SU-DHL-6 (cell line): ENCODE measurements around the gene TP53BP1.
"Not testable (repeated sequence)": the region's sequence is repeated elsewhere in the genome, so short reads cannot be mapped to it uniquely, and the experiment has no call there.

Source experiments
- H2AFZ ChIP-seq: fragments of 200-600 bp; sonication (generic); 2 replicates; pipeline ENCODE4 v1.6.1; 2014; ENCODE audit warnings: low read depth, mild to moderate bottlenecking, moderate library complexity, mixed read lengths, antibody characterized with exemption, low read length; ENCODE audit not compliant: severe bottlenecking
- H3F3A ChIP-seq: fragments of 200-600 bp; shearing (Covaris generic); 2 replicates; pipeline ENCODE4 v1.6.0; 2016; ENCODE audit warnings: antibody characterized with exemption, mild to moderate bottlenecking; ENCODE audit not compliant: insufficient read depth
- H3K27ac ChIP-seq: fragments of 200-600 bp; sonication (generic); 2 replicates; pipeline ENCODE4 v1.5.1; 2016; ENCODE audit warnings: low read depth, mild to moderate bottlenecking, low read length, moderate library complexity, mixed read lengths
- H3K27me3 ChIP-seq: fragments of 200-600 bp; sonication (generic), shearing (Covaris generic); 2 replicates; pipeline ENCODE4 v1.6.0; 2014; ENCODE audit warnings: mild to moderate bottlenecking, low read length
- H3K36me3 ChIP-seq: fragments of 200-600 bp; sonication (generic); 2 replicates; pipeline ENCODE4 v1.6.1; 2014; ENCODE audit warnings: mild to moderate bottlenecking, low read length, mixed read lengths
- H3K4me2 ChIP-seq: fragments of 300-600, 200-600 bp; shearing (Covaris generic), sonication (generic); 2 replicates; pipeline ENCODE4 v1.6.0; 2014; ENCODE audit warnings: low read length, low read depth, mild to moderate bottlenecking; ENCODE audit not compliant: poor library complexity, severe bottlenecking
- H3K4me3 ChIP-seq: fragments of 200-600 bp; sonication (generic); 2 replicates; pipeline ENCODE4 v1.5.1; 2014; ENCODE audit warnings: antibody characterized with exemption, low read length, mild to moderate bottlenecking, mixed read lengths; ENCODE audit not compliant: insufficient read depth, poor library complexity, severe bottlenecking
- H3K79me2 ChIP-seq: fragments of 200-600 bp; sonication (generic); 2 replicates; pipeline ENCODE4 v1.6.1; 2014; ENCODE audit warnings: mild to moderate bottlenecking, low read length, moderate library complexity; ENCODE audit not compliant: insufficient read depth
- H3K9ac ChIP-seq: fragments of 200-600 bp; sonication (generic); 2 replicates; pipeline ENCODE4 v1.7.0; 2014; ENCODE audit warnings: mild to moderate bottlenecking, low read length
- H3K9me2 ChIP-seq: fragments of 200-600 bp; sonication (generic); replicated peaks from 2 replicates; pipeline ENCODE4 v1.6.1; 2014; ENCODE audit warnings: low read length; ENCODE audit not compliant: insufficient read depth
- H3K9me3 ChIP-seq: fragments of 200-600 bp; sonication (generic); 2 replicates; pipeline ENCODE4 v1.6.1; 2014; ENCODE audit warnings: low read length, mixed read lengths; ENCODE audit not compliant: insufficient read depth
- H4K20me1 ChIP-seq: fragments of 200-600 bp; sonication (generic); 2 replicates; pipeline ENCODE4 v1.6.1; 2014; ENCODE audit warnings: low read depth, mild to moderate bottlenecking, antibody characterized with exemption, low read length, moderate library complexity, mixed read lengths
- EZH2phosphoT487 ChIP-seq: fragments of 200-600 bp; sonication (generic), shearing (Covaris generic); conservative IDR thresholded peaks from 2 replicates; pipeline ENCODE4 v1.6.1; 2018; ENCODE audit warnings: mild to moderate bottlenecking, antibody characterized with exemption, low read length, moderate library complexity, mixed read lengths
- TF ChIP-seq, protein P1 (sequence below): fragments of 200-600 bp; sonication (generic); IDR thresholded peaks from one replicate; pipeline ENCODE4 v1.5.1; 2017; ENCODE audit warnings: antibody characterized with exemption, mild to moderate bottlenecking, low read length, moderate library complexity; ENCODE audit not compliant: insufficient read depth, poor library complexity, severe bottlenecking

Gene TP53BP1

DNA sequence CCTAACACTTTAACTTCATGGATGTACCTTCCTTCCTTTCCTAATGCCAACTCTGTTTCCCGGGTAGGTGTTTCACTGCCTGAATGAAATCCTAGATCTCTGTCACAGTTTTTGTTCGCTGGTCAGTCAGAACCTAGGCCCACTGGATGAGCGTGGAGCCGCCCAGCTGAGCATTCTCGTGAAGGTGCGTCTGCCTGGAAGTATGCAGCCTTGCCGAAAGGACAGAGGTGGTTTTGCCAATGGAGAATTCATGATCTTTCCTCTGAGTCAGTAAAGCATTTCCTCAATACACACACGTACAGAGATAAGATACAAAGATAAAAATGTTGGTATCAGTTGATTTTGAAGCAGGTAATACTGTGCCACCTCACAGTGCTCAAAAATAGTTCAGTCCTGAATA lies 89.3 kb downstream of the TP53BP1 start:
- no peak overlapping the region for H3K9ac ChIP-seq
- no peaks in the 10 kb centered on the region for H3K79me2 ChIP-seq
- H3K9me2 ChIP-seq = no peaks in the 10 kb centered on the region
- no peaks in the 10 kb centered on the region for H3K27me3 ChIP-seq
- no peak overlapping the region for H3K4me2 ChIP-seq
- TF ChIP-seq, protein P1, sequence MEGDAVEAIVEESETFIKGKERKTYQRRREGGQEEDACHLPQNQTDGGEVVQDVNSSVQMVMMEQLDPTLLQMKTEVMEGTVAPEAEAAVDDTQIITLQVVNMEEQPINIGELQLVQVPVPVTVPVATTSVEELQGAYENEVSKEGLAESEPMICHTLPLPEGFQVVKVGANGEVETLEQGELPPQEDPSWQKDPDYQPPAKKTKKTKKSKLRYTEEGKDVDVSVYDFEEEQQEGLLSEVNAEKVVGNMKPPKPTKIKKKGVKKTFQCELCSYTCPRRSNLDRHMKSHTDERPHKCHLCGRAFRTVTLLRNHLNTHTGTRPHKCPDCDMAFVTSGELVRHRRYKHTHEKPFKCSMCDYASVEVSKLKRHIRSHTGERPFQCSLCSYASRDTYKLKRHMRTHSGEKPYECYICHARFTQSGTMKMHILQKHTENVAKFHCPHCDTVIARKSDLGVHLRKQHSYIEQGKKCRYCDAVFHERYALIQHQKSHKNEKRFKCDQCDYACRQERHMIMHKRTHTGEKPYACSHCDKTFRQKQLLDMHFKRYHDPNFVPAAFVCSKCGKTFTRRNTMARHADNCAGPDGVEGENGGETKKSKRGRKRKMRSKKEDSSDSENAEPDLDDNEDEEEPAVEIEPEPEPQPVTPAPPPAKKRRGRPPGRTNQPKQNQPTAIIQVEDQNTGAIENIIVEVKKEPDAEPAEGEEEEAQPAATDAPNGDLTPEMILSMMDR = no peak
- no peaks in the 10 kb centered on the region for H3K9me3 ChIP-seq
- H4K20me1 ChIP-seq = no peaks in the 10 kb centered on the region
- no peak overlapping the region for H3K27ac ChIP-seq
- no peak overlapping the region for H3K4me3 ChIP-seq
- H3K36me3 ChIP-seq = peaks cover 41% of the 10 kb centered on the region
- no peak overlapping the region for H2AFZ ChIP-seq
- no peaks in the 10 kb centered on the region for H3F3A ChIP-seq

DNA sequence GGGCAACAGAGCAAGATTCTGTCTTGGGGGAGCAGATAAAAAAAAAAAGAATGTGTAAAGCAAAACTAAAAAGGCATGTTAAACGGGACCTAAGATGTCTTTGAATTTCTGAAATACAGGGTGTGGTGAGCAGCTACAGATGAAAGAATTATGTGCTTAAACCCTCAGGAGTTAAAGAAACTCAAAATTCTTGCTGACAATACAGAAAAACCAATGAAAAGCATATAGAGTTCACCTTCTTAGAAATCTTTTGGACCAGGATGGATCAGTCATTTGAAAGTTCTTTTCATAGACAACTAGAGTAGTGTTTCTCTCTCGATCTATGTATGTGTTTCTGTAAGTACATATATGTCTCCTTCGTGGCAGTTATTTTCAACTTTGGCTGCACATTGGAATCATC lies 90.7 kb downstream of the TP53BP1 start:
- H3K27ac ChIP-seq = no peak overlapping the region
- H3K36me3 ChIP-seq = peaks cover 43% of the 10 kb centered on the region
- H3K79me2 ChIP-seq = no peaks in the 10 kb centered on the region
- H3K9me2 ChIP-seq = no peaks in the 10 kb centered on the region
- H4K20me1 ChIP-seq = no peaks in the 10 kb centered on the region
- no peak overlapping the region for H3K4me3 ChIP-seq
- no peaks in the 10 kb centered on the region for H3K9me3 ChIP-seq
- H2AFZ ChIP-seq = no peak overlapping the region
- no peaks in the 10 kb centered on the region for H3K27me3 ChIP-seq
- TF ChIP-seq EZH2phosphoT487 = no peak
- TF ChIP-seq, protein P1 = no peak
- H3K4me2 ChIP-seq = no peak overlapping the region
- H3F3A ChIP-seq = no peaks in the 10 kb centered on the region
- H3K9ac ChIP-seq = no peak overlapping the region

DNA sequence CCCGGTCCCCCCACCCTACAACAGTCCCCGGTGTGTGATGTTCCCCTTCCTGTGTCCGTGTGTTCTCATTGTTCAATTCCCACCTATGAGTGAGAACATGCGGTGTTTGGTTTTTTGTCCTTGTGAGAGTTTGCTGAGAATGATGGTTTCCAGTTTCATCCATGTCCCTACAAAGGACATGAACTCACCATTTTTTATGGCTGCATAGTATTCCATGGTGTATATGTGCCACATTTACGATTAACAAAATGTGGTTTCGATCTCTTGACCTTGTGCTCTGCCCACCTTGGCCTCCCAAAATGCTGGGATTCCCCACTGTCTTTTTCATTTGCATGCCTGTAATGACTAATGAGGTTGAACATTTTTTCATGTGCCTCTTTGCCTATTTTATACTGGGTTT lies 99.4 kb downstream of the TP53BP1 start:
- H3K27ac ChIP-seq, H2AFZ ChIP-seq, H3K9me2 ChIP-seq, H3F3A ChIP-seq, H3K79me2 ChIP-seq, H3K27me3 ChIP-seq, H4K20me1 ChIP-seq, H3K4me2 ChIP-seq, H3K4me3 ChIP-seq, H3K9ac ChIP-seq, H3K9me3 ChIP-seq: not testable (repeated sequence)
- peaks cover 30% of the 10 kb centered on the region; the same call in 1 of the 2 replicates for H3K36me3 ChIP-seq

DNA sequence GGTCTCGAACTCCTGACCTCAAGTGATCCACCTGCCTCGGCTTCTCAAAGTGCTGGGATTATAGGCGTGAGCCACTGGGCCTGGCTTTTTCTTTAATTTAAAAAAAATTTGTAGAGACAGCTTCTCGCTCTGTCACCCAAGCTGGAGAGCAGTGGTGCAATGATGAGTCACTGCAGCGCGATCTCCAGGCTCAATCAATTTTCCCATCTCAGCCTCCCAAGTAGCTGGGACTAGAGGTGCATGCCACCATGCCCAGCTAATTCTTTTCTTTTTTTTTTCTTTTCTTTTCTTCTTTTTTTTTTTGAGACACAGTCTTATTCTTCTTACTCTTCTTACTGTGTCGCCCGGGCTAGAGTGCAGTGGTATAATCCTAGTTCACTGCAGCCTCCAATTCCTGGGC lies 102.2 kb downstream of the TP53BP1 start:
- no peaks in the 10 kb centered on the region for H3K9me3 ChIP-seq
- H3K27me3 ChIP-seq = no peaks in the 10 kb centered on the region
- H3K9ac ChIP-seq = no peak overlapping the region
- H4K20me1 ChIP-seq = no peaks in the 10 kb centered on the region
- peaks cover 10% of the 10 kb centered on the region; the same call in 1 of the 2 replicates for H3F3A ChIP-seq
- no peak overlapping the region for H3K4me2 ChIP-seq
- no peak overlapping the region for H2AFZ ChIP-seq
- no peak overlapping the region for H3K27ac ChIP-seq
- H3K36me3 ChIP-seq = peaks cover 36% of the 10 kb centered on the region
- H3K4me3 ChIP-seq = no peak overlapping the region
- no peaks in the 10 kb centered on the region for H3K79me2 ChIP-seq
- H3K9me2 ChIP-seq = no peaks in the 10 kb centered on the region
- TF ChIP-seq, protein P1 = no peak
- TF ChIP-seq EZH2phosphoT487 = no peak
